HepG2 (cell line): ENCODE measurements around the gene SORBS2. TPM values are rescaled to one million over a fixed set of nuclear protein-coding genes. Genes with fewer than 3 reads are reported as not detected.

Source experiments
- ATF7 ChIP-seq, 2 experiments: fragments of 450-650 bp in 1 of 2; sonication (generic) in 1 of 2; formaldehyde crosslinking in 1 of 2; IDR thresholded peaks; 2 replicates each; pipeline versions ENCODE4 v1.4.0 to v1.6.1; 2016 to 2020; ENCODE audit warnings: antibody characterized with exemption in 1 of 2, mild to moderate bottlenecking in 1 of 2, missing genetic modification reagents in 1 of 2
- CEBPB ChIP-seq: IDR thresholded peaks from 2 replicates; pipeline ENCODE4 v1.6.1; 2011; ENCODE audit warnings: low read depth, low read length, improper control_type of control experiment, borderline replicate concordance
- CHD4 ChIP-seq: fragments of 200-600 bp; sonication (generic); IDR thresholded peaks from 2 replicates; pipeline ENCODE4 v1.7.0; 2017; ENCODE audit warnings: mild to moderate bottlenecking, low read length, borderline replicate concordance
- FOXC1 ChIP-seq: sonication (generic); formaldehyde crosslinking; IDR thresholded peaks from 2 replicates; pipeline ENCODE4 v1.8.0; 2022; ENCODE audit warnings: mild to moderate bottlenecking, missing genetic modification reagents, borderline replicate concordance
- HMG20B ChIP-seq: conservative IDR thresholded peaks from 2 replicates; pipeline ENCODE4 v1.6.1; 2016; ENCODE audit warnings: missing genetic modification reagents, missing compliant biosample characterization
- ISL2 ChIP-seq: sonication (generic); formaldehyde crosslinking; IDR thresholded peaks from 2 replicates; pipeline ENCODE4 v1.5.0; 2020; ENCODE audit warnings: missing genetic modification reagents
- JDP2 ChIP-seq: sonication (generic); formaldehyde crosslinking; IDR thresholded peaks from 2 replicates; pipeline ENCODE4 v1.8.1; 2022; ENCODE audit warnings: missing genetic modification reagents, borderline replicate concordance
- JUN ChIP-seq: sonication (generic); formaldehyde crosslinking; IDR thresholded peaks from 2 replicates; pipeline ENCODE4 v1.4.0; 2020; ENCODE audit warnings: mild to moderate bottlenecking, missing genetic modification reagents
- MAFG ChIP-seq: sonication (generic); formaldehyde crosslinking; IDR thresholded peaks from 2 replicates; pipeline ENCODE4 v1.5.1; 2020; ENCODE audit warnings: mild to moderate bottlenecking, missing genetic modification reagents
- NFKBIZ ChIP-seq: IDR thresholded peaks from 2 replicates; pipeline ENCODE4 v1.6.1; 2018; ENCODE audit warnings: missing genetic modification reagents, missing compliant biosample characterization
- RARA ChIP-seq: IDR thresholded peaks from 2 replicates; pipeline ENCODE4 v1.6.1; 2016; ENCODE audit warnings: missing genetic modification reagents, missing compliant biosample characterization
- RXRB ChIP-seq: IDR thresholded peaks from 2 replicates; pipeline ENCODE4 v1.6.1; 2016; ENCODE audit warnings: borderline replicate concordance, missing genetic modification reagents, missing compliant biosample characterization
- SETDB1 ChIP-seq: sonication (generic); formaldehyde crosslinking; IDR thresholded peaks from 2 replicates; pipeline ENCODE4 v1.5.1; 2020; ENCODE audit warnings: missing genetic modification reagents, mild to moderate bottlenecking, borderline replicate concordance
- SNAPC5 ChIP-seq: sonication (generic); formaldehyde crosslinking; IDR thresholded peaks from 2 replicates; pipeline ENCODE4 v1.8.1; 2023; ENCODE audit warnings: mild to moderate bottlenecking, missing genetic modification reagents, borderline replicate concordance
- TBX2 ChIP-seq: sonication (generic); formaldehyde crosslinking; IDR thresholded peaks from 2 replicates; pipeline ENCODE4 v1.5.0; 2020; ENCODE audit warnings: missing genetic modification reagents, mild to moderate bottlenecking, borderline replicate concordance
- TEAD3 ChIP-seq: optimal IDR thresholded peaks from 2 replicates; pipeline ENCODE3; 2016; ENCODE audit warnings: borderline replicate concordance
- ZFY ChIP-seq: sonication (generic); formaldehyde crosslinking; IDR thresholded peaks from 2 replicates; pipeline ENCODE4 v1.4.0; 2020; ENCODE audit warnings: missing genetic modification reagents
- ZNF430 ChIP-seq: sonication (generic); formaldehyde crosslinking; IDR thresholded peaks from 2 replicates; pipeline ENCODE4 v1.9.0; 2021; ENCODE audit warnings: mild to moderate bottlenecking, missing genetic modification reagents
- ZNF646 ChIP-seq: sonication (generic); formaldehyde crosslinking; IDR thresholded peaks from 2 replicates; pipeline ENCODE4 v1.9.0; 2021; ENCODE audit warnings: mild to moderate bottlenecking, missing genetic modification reagents
- ZNF724P ChIP-seq: sonication (generic); formaldehyde crosslinking; IDR thresholded peaks from 2 replicates; pipeline ENCODE4 v1.8.0; 2022; ENCODE audit warnings: missing genetic modification reagents, borderline replicate concordance
- ZNF780A ChIP-seq: sonication (generic); formaldehyde crosslinking; IDR thresholded peaks from 2 replicates; pipeline ENCODE4 v1.8.0; 2022; ENCODE audit warnings: mild to moderate bottlenecking, missing genetic modification reagents, moderate library complexity
- polyA plus RNA-seq, 8 experiments: library from polyadenylated mRNA; depleted of rRNA in 3 of 8; stranded (reverse) in 7 of 8; unstranded in 1 of 8; fragments of >200 nt; fragmentation: Illumina TruSeq in 4 of 8; extraction: Trizol in 4 of 8; gene quantifications; 2 replicates each; pipeline versions ENCODE4 v1.2.1 to v1.2.3, GENCODE V29; 2011 to 2016; ENCODE audit warnings: low read depth in 4 of 8, missing spikeins in 1 of 8, mixed read lengths in 1 of 8; ENCODE audit not compliant: insufficient read depth in 1 of 8
- total RNA-seq, 5 experiments: library from RNA; depleted of rRNA; stranded (reverse); fragments of >200 nt; fragmentation: Illumina TruSeq; extraction: Trizol; gene quantifications; 2 replicates each; pipeline ENCODE4 v1.2.3, GENCODE V29; 2016; ENCODE audit warnings: low read depth in 1 of 5
- TF ChIP-seq, protein P1 (sequence below): IDR thresholded peaks from 2 replicates; pipeline ENCODE4 v1.6.1; 2016; ENCODE audit warnings: missing compliant biosample characterization, missing genetic modification reagents, borderline replicate concordance

Gene SORBS2
- total and polyA plus RNA-seq, 2 of the 13 experiments (the other 11 are each of a cell fraction or from before 2014, with no cell fraction given), result 25.0 to 80.5 TPM

GRCh38 chr4:185721190-185722028, 90.6 kb downstream of the SORBS2 start (continued):
- TF ChIP-seq JDP2 (CRISPR knock-in tag) (no peak), MAFG (CRISPR knock-in tag) (no peak), ZNF724P (CRISPR knock-in tag) (no peak), CEBPB (peak; percentile 15; the same call in 1 of the 2 replicates), ZNF780A (no peak), ISL2 (CRISPR knock-in tag) (peak; percentile 34; the same call in 1 of the 2 replicates), ATF7 (IDR thresholded peaks at IDR 0.05) (no peak), ATF7 (CRISPR knock-in tag; IDR thresholded peaks at IDR 0.05) (no peak), RARA (CRISPR knock-in tag) (peak; percentile 46; the same call in 1 of the 2 replicates), ZFY (CRISPR knock-in tag) (no peak), JUN (no peak), SETDB1 (CRISPR knock-in tag) (no peak), FOXC1 (CRISPR knock-in tag) (no peak), ZNF430 (CRISPR knock-in tag) (0 out of 2 replicates have a peak, but pooled peaks have one; percentile 34), NFKBIZ (CRISPR knock-in tag) (0 out of 2 replicates have a peak, but pooled peaks have one; percentile 6), CHD4 (peak; percentile 82; the same call in 1 of the 2 replicates), ZNF646 (CRISPR knock-in tag) (0 out of 2 replicates have a peak, but pooled peaks have one; percentile 29), TEAD3 (CRISPR knock-in tag) (peak; percentile 29), HMG20B (CRISPR knock-in tag) (no peak), SNAPC5 (CRISPR knock-in tag) (no peak), TBX2 (CRISPR knock-in tag) (peak; percentile 60), RXRB (CRISPR knock-in tag) (peak; percentile 42; the same call in 1 of the 2 replicates)
- TF ChIP-seq, protein P1, sequence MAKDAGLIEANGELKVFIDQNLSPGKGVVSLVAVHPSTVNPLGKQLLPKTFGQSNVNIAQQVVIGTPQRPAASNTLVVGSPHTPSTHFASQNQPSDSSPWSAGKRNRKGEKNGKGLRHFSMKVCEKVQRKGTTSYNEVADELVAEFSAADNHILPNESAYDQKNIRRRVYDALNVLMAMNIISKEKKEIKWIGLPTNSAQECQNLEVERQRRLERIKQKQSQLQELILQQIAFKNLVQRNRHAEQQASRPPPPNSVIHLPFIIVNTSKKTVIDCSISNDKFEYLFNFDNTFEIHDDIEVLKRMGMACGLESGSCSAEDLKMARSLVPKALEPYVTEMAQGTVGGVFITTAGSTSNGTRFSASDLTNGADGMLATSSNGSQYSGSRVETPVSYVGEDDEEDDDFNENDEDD (CRISPR knock-in tag), result no peak
